PC-3 (cell line): ENCODE results near the gene TAS1R2.

Source experiments
- CTCF ChIP-seq: fragments of 300-600 bp; sonication (generic); conservative IDR thresholded peaks from 2 replicates; pipeline ENCODE4 v1.5.1; 2017; ENCODE audit warnings: antibody characterized with exemption, low read depth, mild to moderate bottlenecking, low read length
- EZH2 ChIP-seq: fragments of 300-600 bp; sonication (generic); IDR thresholded peaks from one replicate; pipeline ENCODE4 v1.6.1; 2017; ENCODE audit warnings: antibody characterized with exemption, mild to moderate bottlenecking, low read length; ENCODE audit not compliant: unreplicated experiment
- EZH2phosphoT487 ChIP-seq: fragments of 300-600 bp; sonication (generic); IDR thresholded peaks from 2 replicates; pipeline ENCODE4 v1.6.1; 2018; ENCODE audit warnings: mild to moderate bottlenecking, antibody characterized with exemption, low read length, borderline replicate concordance

DNA sequence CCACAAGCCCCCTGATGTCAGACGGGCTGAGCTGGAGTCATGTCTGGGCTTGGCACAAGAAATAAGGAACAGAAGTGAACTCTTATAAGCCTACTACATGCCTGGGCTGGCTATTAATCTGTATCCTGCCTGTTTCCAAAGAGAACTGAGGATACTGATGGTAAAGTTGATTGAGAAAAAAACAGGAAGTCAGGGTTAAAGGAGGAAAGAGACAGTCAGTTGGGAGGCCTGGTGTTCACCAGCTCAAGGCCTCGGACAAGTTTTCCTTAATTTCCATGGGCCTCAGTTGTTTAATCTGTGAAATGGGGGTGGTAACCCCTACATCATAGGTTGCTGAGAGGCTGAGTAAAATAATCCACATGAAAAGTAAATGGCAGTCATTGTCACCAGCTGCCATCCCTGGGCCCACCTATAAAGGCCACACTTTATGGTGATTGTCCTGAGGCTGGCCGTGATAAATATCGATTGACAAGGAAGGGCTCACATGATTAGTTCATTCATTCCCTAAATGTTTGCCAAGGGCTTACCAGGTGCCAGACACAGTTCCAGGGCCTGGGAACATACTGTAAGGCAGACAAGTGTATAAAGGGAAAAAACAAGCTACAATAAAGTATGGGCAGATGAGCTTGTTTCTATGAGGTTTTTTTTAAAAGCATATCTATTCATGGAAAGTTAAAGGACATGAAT is 40.0 kb upstream of the TAS1R2 start:
- no peak for TF ChIP-seq CTCF
- TF ChIP-seq EZH2 = no peak
- TF ChIP-seq EZH2phosphoT487 = no peak
